Erythroblast (primary cell): Measurements from ENCODE around the gene CIC.

Source experiments
- GATA1 ChIP-seq: IDR thresholded peaks from 2 replicates; pipeline ENCODE4 v1.6.1; 2011; ENCODE audit warnings: low read depth, mild to moderate bottlenecking, control low read depth, low read length, moderate library complexity
- POLR2A ChIP-seq: IDR thresholded peaks from 2 replicates; pipeline ENCODE4 v1.6.1; 2011; ENCODE audit warnings: mild to moderate bottlenecking, low read length

DNA sequence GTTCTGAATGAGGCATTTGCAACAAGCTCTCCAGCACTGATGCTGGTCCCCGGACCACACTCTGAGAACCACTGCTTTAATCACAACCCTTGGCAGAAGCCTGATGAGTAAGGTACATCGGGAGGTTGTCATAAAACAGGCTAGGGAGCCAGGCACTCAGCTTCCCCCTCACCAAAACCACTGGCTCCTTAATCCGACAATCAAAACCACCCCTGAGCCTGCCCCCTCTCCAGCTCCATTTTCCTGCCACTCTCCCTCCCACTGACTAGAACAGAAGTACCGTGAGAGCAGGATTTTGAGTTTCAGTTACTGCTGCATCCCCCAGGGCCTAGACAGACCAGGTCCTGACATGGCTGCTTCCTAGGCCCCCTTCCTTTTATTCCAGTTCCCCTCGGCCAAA, 33.9 kb upstream of the CIC start:
- TF ChIP-seq POLR2A: no peak
- TF ChIP-seq GATA1: no peak
